Endothelial cell of umbilical vein (primary cell): ENCODE data around the gene RPS19BP1. TPM values are rescaled to one million over a fixed set of nuclear protein-coding genes. Genes with fewer than 3 reads are reported as not detected.

ENCODE experiments used
- BruUV-seq: library from RNA; stranded (reverse); fragments of 400-500 nt; replicated peaks from 2 replicates; lab custom pipeline; 2021; lab: Mats Ljungman, UMichigan
- CTCF ChIA-PET: fragments of 300-600, 350-600 bp; sonication (Branson Sonifier 250); formaldehyde crosslinking; loops from one replicate; lab custom pipeline; 2021; ENCODE audit warnings: antibody characterized with exemption, inconsistent platforms; lab: Charles Lee
- POLR2A ChIA-PET: fragments of 300-600, 350-600 bp; sonication (Branson Sonifier 250); formaldehyde crosslinking; loops from one replicate; lab custom pipeline; 2021; ENCODE audit warnings: antibody characterized with exemption, inconsistent platforms; lab: Charles Lee
- DNase-seq: peaks from one replicate; pipeline ENCODE4 v3.0.0-alpha.2; 2011; ENCODE audit warnings: low read depth, low spot score
- FAIRE-seq: peaks from 2 replicates; lab custom pipeline; 2011; peaks lifted over from hg19 to GRCh38; lab: Jason Lieb, UNC
- H2AFZ ChIP-seq: 2 replicates; pipeline ENCODE4 v1.6.0; 2012; ENCODE audit warnings: low read depth, low read length, control low read depth, inconsistent platforms
- H3K27ac ChIP-seq: 2 replicates; pipeline ENCODE4 v1.5.1; 2011; ENCODE audit warnings: low read depth, mild to moderate bottlenecking, control low read depth, low read length, moderate library complexity; ENCODE audit not compliant: insufficient read depth
- H3K27me3 ChIP-seq, 2 experiments: 2 replicates each; pipeline versions ENCODE4 v1.6.0 to v1.6.1; 2011; ENCODE audit warnings: low read length in 2 of 2, mixed read lengths in 1 of 2; ENCODE audit not compliant: control insufficient read depth in 2 of 2, insufficient read depth in 2 of 2
- H3K36me3 ChIP-seq, 2 experiments: 2 replicates in 1 of 2; 3 replicates in 1 of 2; pipeline ENCODE4 v1.5.1; 2011; ENCODE audit warnings: low read length in 2 of 2, mild to moderate bottlenecking in 1 of 2, moderate library complexity in 1 of 2; ENCODE audit not compliant: control insufficient read depth in 2 of 2, insufficient read depth in 2 of 2; ENCODE audit errors: extremely low read depth in 1 of 2
- H3K4me1 ChIP-seq: 3 replicates; pipeline ENCODE4 v1.5.1; 2011; ENCODE audit warnings: mild to moderate bottlenecking, low read length; ENCODE audit not compliant: control insufficient read depth, insufficient read depth; ENCODE audit errors: extremely low read depth
- H3K4me2 ChIP-seq: 2 replicates; pipeline ENCODE4 v1.6.1; 2011; ENCODE audit warnings: low read length, control low read depth, mixed read lengths; ENCODE audit not compliant: insufficient read depth
- H3K4me3 ChIP-seq, 3 experiments: fragments of 200-600 bp in 1 of 3; sonication (generic), shearing (Covaris generic) in 1 of 3; replicated peaks in 1 of 3; 2 replicates each; pipeline ENCODE4 v1.5.1; 2011 to 2016; ENCODE audit warnings: control low read depth in 3 of 3, low read length in 3 of 3, mild to moderate bottlenecking in 2 of 3, inconsistent platforms in 1 of 3, low read depth in 1 of 3, moderate library complexity in 1 of 3; ENCODE audit not compliant: insufficient read depth in 1 of 3
- H3K79me2 ChIP-seq: 2 replicates; pipeline ENCODE4 v1.6.0; 2012; ENCODE audit warnings: low read length, inconsistent platforms; ENCODE audit not compliant: control insufficient read depth, insufficient read depth
- H3K9ac ChIP-seq: replicated peaks from 2 replicates; pipeline ENCODE3; 2011; ENCODE audit warnings: low read length, control low read depth; ENCODE audit not compliant: insufficient read depth; ENCODE audit errors: extremely low read depth
- H3K9me1 ChIP-seq: replicated peaks from 3 replicates; pipeline ENCODE4 v1.6.0; 2011; ENCODE audit warnings: mild to moderate bottlenecking, low read length; ENCODE audit not compliant: control insufficient read depth, insufficient read depth; ENCODE audit errors: extremely low read depth
- H3K9me3 ChIP-seq: replicated peaks from 2 replicates; pipeline ENCODE4 v1.5.1; 2012; ENCODE audit warnings: low read length, inconsistent platforms; ENCODE audit not compliant: control insufficient read depth, insufficient read depth
- H4K20me1 ChIP-seq: replicated peaks from 2 replicates; pipeline ENCODE3; 2011; ENCODE audit warnings: mild to moderate bottlenecking, low read length; ENCODE audit not compliant: control insufficient read depth, insufficient read depth; ENCODE audit errors: extremely low read depth
- CTCF ChIP-seq, 2 donors: IDR thresholded peaks; 1 replicate in 1 of 2; 2 replicates in 1 of 2; pipeline ENCODE4 v1.5.1; 2011; ENCODE audit warnings: low read length in 2 of 2, mild to moderate bottlenecking in 2 of 2, moderate library complexity in 2 of 2, control low read depth in 1 of 2, inconsistent platforms in 1 of 2, low read depth in 1 of 2; ENCODE audit not compliant: insufficient read depth in 1 of 2; ENCODE audit errors: extremely low read depth in 1 of 2
- EZH2 ChIP-seq: IDR thresholded peaks from 2 replicates; pipeline ENCODE4 v1.6.1; 2012; ENCODE audit warnings: borderline replicate concordance, low read depth, mild to moderate bottlenecking, moderate library complexity, low read length, inconsistent platforms; ENCODE audit not compliant: severe bottlenecking
- FOS ChIP-seq: IDR thresholded peaks from 2 replicates; pipeline ENCODE4 v1.6.1; 2011; ENCODE audit warnings: mild to moderate bottlenecking, low read length, moderate library complexity, borderline replicate concordance; ENCODE audit not compliant: insufficient read depth
- GATA2 ChIP-seq: IDR thresholded peaks from 2 replicates; pipeline ENCODE4 v1.7.0; 2011; ENCODE audit warnings: low read depth, mild to moderate bottlenecking, moderate library complexity, mixed read lengths, low read length; ENCODE audit not compliant: insufficient read length, insufficient read depth
- JUN ChIP-seq: IDR thresholded peaks from 2 replicates; pipeline ENCODE4 v1.6.1; 2011; ENCODE audit warnings: borderline replicate concordance, low read depth; ENCODE audit not compliant: insufficient read length, insufficient read depth
- MAX ChIP-seq: IDR thresholded peaks from 2 replicates; pipeline ENCODE4 v1.6.1; 2011; ENCODE audit not compliant: insufficient read depth, insufficient read length
- MYC ChIP-seq: IDR thresholded peaks from one replicate; pipeline ENCODE4 v1.6.1; 2011; ENCODE audit warnings: mild to moderate bottlenecking, low read depth, low read length
- POLR2A ChIP-seq: IDR thresholded peaks from 2 replicates; pipeline ENCODE4 v1.6.1; 2012; ENCODE audit warnings: low read depth, mild to moderate bottlenecking, control low read depth, low read length
- POLR2AphosphoS5 ChIP-seq: IDR thresholded peaks from 2 replicates; pipeline ENCODE4 v1.6.1; 2012; ENCODE audit warnings: low read depth, mild to moderate bottlenecking, control low read depth, low read length, moderate library complexity; ENCODE audit not compliant: insufficient read depth
- dilution Hi-C: fragments of 300-500 bp; cut with MboI; formaldehyde crosslinking; loops from one replicate; pipeline ENCODE4 v1.15.0; 2019; ENCODE audit warnings: low sequenced_read_pairs; ENCODE audit not compliant: extremely low pct_ligation_motif_present
- intact Hi-C: fragments of 100-400 bp; cut with micrococcal nuclease; formaldehyde crosslinking; loops from one replicate; pipeline ENCODE4 v1.10.0; 2022
- polyA plus RNA-seq, 4 experiments: library from polyadenylated mRNA; depleted of rRNA in 3 of 4; stranded (reverse) in 3 of 4; unstranded in 1 of 4; fragments of >200 nt; gene quantifications; 2 replicates each; pipeline versions ENCODE4 v1.2.1 to v1.2.3, GENCODE V29; 2011 to 2012; ENCODE audit warnings: missing spikeins in 1 of 4
- total RNA-seq: library from RNA; stranded (reverse); gene quantifications from 2 replicates; pipeline ENCODE4 v1.2.3, GENCODE V29; 2021

Gene RPS19BP1
- total and polyA plus RNA-seq, 2 donors (not counting 3 experiments of a cell fraction or from before 2014, with no cell fraction given) = 66.6 to 84.3 TPM

- no peak for DNase-seq
- H3K9ac ChIP-seq = no peak overlapping the region
Observed at GRCh38 chr22:39568278-39568981, 35.9 kb upstream of the RPS19BP1 start.

More at GRCh38 chr22:39568278-39568981, 35.9 kb upstream of the RPS19BP1 start:
- intact Hi-C loops = no loop called here
- no peaks in the 10 kb centered on the region for H3K4me1 ChIP-seq
- no peak overlapping the region for H3K4me2 ChIP-seq
- H3K9me1 ChIP-seq = no peaks in the 10 kb centered on the region
- no peak overlapping the region for H3K27ac ChIP-seq
- ChIA-PET CTCF (no interaction called here), POLR2A (no interaction called here)
- no peaks in the 10 kb centered on the region for H3K36me3 ChIP-seq
- H2AFZ ChIP-seq = no peak overlapping the region
- FAIRE-seq = no peak
- no peaks in the 10 kb centered on the region for H3K9me3 ChIP-seq
- no peak overlapping the region for H3K4me3 ChIP-seq
- no peaks in the 10 kb centered on the region for H3K79me2 ChIP-seq
- H3K27me3 ChIP-seq = no peaks in the 10 kb centered on the region
- no TSS peak for BruUV-seq
- TF ChIP-seq GATA2 (no peak), MAX (no peak), FOS (no peak), EZH2 (no peak), MYC (no peak), POLR2AphosphoS5 (no peak), CTCF (IDR thresholded peaks at IDR 0.05; ENCODE audit: extremely low read depth in 1 of 2, insufficient read depth in 1 of 2, low read depth in 1 of 2, low read length in 2 of 2) (no peak), JUN (no peak), POLR2A (no peak)
- H4K20me1 ChIP-seq = no peaks in the 10 kb centered on the region
- dilution Hi-C loops = loop anchor here (25.0 kb wide), 1 partner anchor 444 kb away; no protein-coding TSS in a partner anchor
